ENCODE measurements around the gene ROGDI. TPM values are rescaled to one million over a fixed set of nuclear protein-coding genes. Genes with fewer than 3 reads are reported as not detected.

Gene ROGDI
- total and polyA plus RNA-seq, 2 donors (not counting 3 experiments of a cell fraction or from before 2014, with no cell fraction given) = 12.0 to 36.9 TPM

- H3K4me2 ChIP-seq (ENCODE audit: insufficient read depth, low read length) = no peak overlapping the region
- H3K9me3 ChIP-seq (replicated peaks; ENCODE audit: control insufficient read depth, insufficient read depth, low read length) = no peaks in the 10 kb centered on the region
- peaks cover 2% of the 10 kb centered on the region for H3K79me2 ChIP-seq (ENCODE audit: control insufficient read depth, insufficient read depth, low read length)
- ChIA-PET POLR2A (no interaction called here), CTCF (no interaction called here)
- H3K9me1 ChIP-seq (replicated peaks; ENCODE audit: control insufficient read depth, extremely low read depth, insufficient read depth, low read length) = no peaks in the 10 kb centered on the region
- H3K4me1 ChIP-seq (ENCODE audit: control insufficient read depth, extremely low read depth, insufficient read depth, low read length) = no peaks in the 10 kb centered on the region
- H3K36me3 ChIP-seq (ENCODE audit: control insufficient read depth in 2 of 2, extremely low read depth in 1 of 2, insufficient read depth in 2 of 2, low read length in 2 of 2) = peaks cover 9 to 25% of the 10 kb centered on the region in 2 experiments
- no peak overlapping the region for H3K27ac ChIP-seq (ENCODE audit: insufficient read depth, low read depth, low read length)
- H3K9ac ChIP-seq (replicated peaks; ENCODE audit: extremely low read depth, insufficient read depth, low read length) = no peak overlapping the region
- FAIRE-seq (no peak), DNase-seq (ENCODE audit: low read depth, low spot score) (no peak)
- H2AFZ ChIP-seq (ENCODE audit: low read depth, low read length) = no peak overlapping the region
- H3K27me3 ChIP-seq (ENCODE audit: control insufficient read depth in 2 of 2, insufficient read depth in 2 of 2, low read length in 2 of 2) = no peaks in the 10 kb centered on the region
- dilution Hi-C loops (cut with MboI; ENCODE audit: extremely low pct_ligation_motif_present, low sequenced_read_pairs) = no loop called here
- no TSS peak for BruUV-seq (replicated peaks)
- no peaks in the 10 kb centered on the region for H4K20me1 ChIP-seq (replicated peaks; ENCODE audit: control insufficient read depth, extremely low read depth, insufficient read depth, low read length)
- intact Hi-C loops (cut with micrococcal nuclease) = no loop called here
- no peak for TF ChIP-seq POLR2AphosphoS5 (IDR thresholded peaks at IDR 0.05; ENCODE audit: insufficient read depth, low read depth, low read length)
- TF ChIP-seq JUN (IDR thresholded peaks at IDR 0.05; ENCODE audit: borderline replicate concordance, insufficient read depth, insufficient read length, low read depth) = no peak
- no peak for TF ChIP-seq POLR2A (IDR thresholded peaks at IDR 0.05; ENCODE audit: low read depth, low read length)
- TF ChIP-seq MAX (IDR thresholded peaks at IDR 0.05; ENCODE audit: insufficient read depth, insufficient read length) = no peak
- no peak for TF ChIP-seq GATA2 (IDR thresholded peaks at IDR 0.05; ENCODE audit: insufficient read depth, insufficient read length, low read depth, low read length)
- TF ChIP-seq FOS (IDR thresholded peaks at IDR 0.05; ENCODE audit: borderline replicate concordance, insufficient read depth, low read length) = no peak
- no peak overlapping the region for H3K4me3 ChIP-seq (replicated peaks in 1 of 3; ENCODE audit: insufficient read depth in 1 of 3, low read depth in 1 of 3, low read length in 3 of 3)
Measured at GRCh38 chr16:4754865-4755264, 47.6 kb downstream of the ROGDI start.

- no peaks in the 10 kb centered on the region for H3K9me1 ChIP-seq (replicated peaks; ENCODE audit: control insufficient read depth, extremely low read depth, insufficient read depth, low read length)
- peaks cover 9 to 23% of the 10 kb centered on the region in 2 experiments for H3K36me3 ChIP-seq (ENCODE audit: control insufficient read depth in 2 of 2, extremely low read depth in 1 of 2, insufficient read depth in 2 of 2, low read length in 2 of 2)
- ChIA-PET CTCF (no interaction called here), POLR2A (no interaction called here)
- no peaks in the 10 kb centered on the region for H3K27me3 ChIP-seq (ENCODE audit: control insufficient read depth in 2 of 2, insufficient read depth in 2 of 2, low read length in 2 of 2)
- H3K9ac ChIP-seq (replicated peaks; ENCODE audit: extremely low read depth, insufficient read depth, low read length) = no peak overlapping the region
- H4K20me1 ChIP-seq (replicated peaks; ENCODE audit: control insufficient read depth, extremely low read depth, insufficient read depth, low read length) = no peaks in the 10 kb centered on the region
- H3K4me3 ChIP-seq (replicated peaks in 1 of 3; ENCODE audit: insufficient read depth in 1 of 3, low read depth in 1 of 3, low read length in 3 of 3) = no peak overlapping the region
- H3K4me2 ChIP-seq (ENCODE audit: insufficient read depth, low read length) = no peak overlapping the region
- dilution Hi-C loops (cut with MboI; ENCODE audit: extremely low pct_ligation_motif_present, low sequenced_read_pairs) = no loop called here
- DNase-seq (ENCODE audit: low read depth, low spot score) (no peak), FAIRE-seq (no peak)
- intact Hi-C loops (cut with micrococcal nuclease) = no loop called here
- no peaks in the 10 kb centered on the region for H3K4me1 ChIP-seq (ENCODE audit: control insufficient read depth, extremely low read depth, insufficient read depth, low read length)
- BruUV-seq (replicated peaks) = no TSS peak
- no peaks in the 10 kb centered on the region for H3K9me3 ChIP-seq (replicated peaks; ENCODE audit: control insufficient read depth, insufficient read depth, low read length)
- H3K79me2 ChIP-seq (ENCODE audit: control insufficient read depth, insufficient read depth, low read length) = peaks cover 2% of the 10 kb centered on the region
- no peak overlapping the region for H3K27ac ChIP-seq (ENCODE audit: insufficient read depth, low read depth, low read length)
- no peak for TF ChIP-seq CTCF (IDR thresholded peaks at IDR 0.05; ENCODE audit: extremely low read depth in 1 of 2, insufficient read depth in 1 of 2, low read depth in 1 of 2, low read length in 2 of 2)
- TF ChIP-seq JUN (IDR thresholded peaks at IDR 0.05; ENCODE audit: borderline replicate concordance, insufficient read depth, insufficient read length, low read depth) = no peak
- TF ChIP-seq POLR2A (IDR thresholded peaks at IDR 0.05; ENCODE audit: low read depth, low read length) = no peak
- no peak for TF ChIP-seq POLR2AphosphoS5 (IDR thresholded peaks at IDR 0.05; ENCODE audit: insufficient read depth, low read depth, low read length)
- no peak for TF ChIP-seq GATA2 (IDR thresholded peaks at IDR 0.05; ENCODE audit: insufficient read depth, insufficient read length, low read depth, low read length)
- TF ChIP-seq EZH2 (IDR thresholded peaks at IDR 0.05; ENCODE audit: borderline replicate concordance, low read depth, low read length, severe bottlenecking) = no peak
- TF ChIP-seq FOS (IDR thresholded peaks at IDR 0.05; ENCODE audit: borderline replicate concordance, insufficient read depth, low read length) = no peak
- no peak for TF ChIP-seq MYC (IDR thresholded peaks at IDR 0.05; ENCODE audit: low read depth, low read length)
- no peak for TF ChIP-seq MAX (IDR thresholded peaks at IDR 0.05; ENCODE audit: insufficient read depth, insufficient read length)
- H2AFZ ChIP-seq (ENCODE audit: low read depth, low read length) = no peak overlapping the region
Measured at GRCh38 chr16:4753227-4753626, 49.2 kb downstream of the ROGDI start.
